A549 (cell line): ENCODE measurements around the gene PRKCZ. TPM values are rescaled to one million over a fixed set of nuclear protein-coding genes. Genes with fewer than 3 reads are reported as not detected.

Experiments used
- ATAC-seq, 2 experiments: fragments of 200-7000 bp in 1 of 2; fragments of >200 bp in 1 of 2; cut with Nextera tagmentation in 1 of 2; cut with Tn5 transposase in 1 of 2; 3 replicates each; pipeline versions ENCODE4 v1.8.0 to v1.9.1; 2018 to 2020; ENCODE audit warnings: mild to moderate bottlenecking in 1 of 2, moderate library complexity in 1 of 2
- CTCF ChIA-PET: fragments of 300-600 bp; sonication (Branson Sonifier 250); formaldehyde crosslinking; extraction: SDS; loops from one replicate; lab custom pipeline; 2021; ENCODE audit warnings: antibody characterized with exemption, inconsistent platforms; lab: Yijun Ruan, JAX
- POLR2A ChIA-PET: fragments of 350-600 bp; formaldehyde crosslinking; extraction: SDS; loops from one replicate; lab custom pipeline; 2021; ENCODE audit warnings: antibody characterized with exemption, inconsistent platforms; lab: Yijun Ruan, JAX
- DNase-seq, 2 experiments: peaks; one replicate each; pipeline versions ENCODE4 v3.0.0 to v3.0.0-alpha.2; 2011 to 2016; ENCODE audit warnings: low read depth in 1 of 2, low spot score in 1 of 2
- FAIRE-seq: peaks from 2 replicates; lab custom pipeline; 2011; peaks lifted over from hg19 to GRCh38; lab: Jason Lieb, UNC
- H3K27ac ChIP-seq, 2 experiments: fragments of >200 bp; sonication (Bioruptor Twin); formaldehyde crosslinking; 3 replicates each; pipeline ENCODE4 v1.5.1; 2016 to 2017
- H3K4me1 ChIP-seq: fragments of >200 bp; sonication (Bioruptor Twin); formaldehyde crosslinking; 3 replicates; pipeline ENCODE4 v1.6.1; 2016
- H3K4me2 ChIP-seq: fragments of >200 bp; sonication (Bioruptor Twin); formaldehyde crosslinking; 3 replicates; pipeline ENCODE4 v1.6.1; 2016
- H3K4me3 ChIP-seq: fragments of >200 bp; sonication (Bioruptor Twin); formaldehyde crosslinking; 3 replicates; pipeline ENCODE4 v1.5.1; 2016
- H3K9me3 ChIP-seq: fragments of >200 bp; sonication (Bioruptor Twin); formaldehyde crosslinking; 3 replicates; pipeline ENCODE4 v1.6.1; 2016
- ATOH8 ChIP-seq: fragments of 250-450 bp; sonication (Bioruptor Pico); IDR thresholded peaks from 2 replicates; pipeline ENCODE4 v1.5.0; 2020; ENCODE audit warnings: low read depth, mild to moderate bottlenecking, moderate library complexity
- BHLHE40 ChIP-seq: IDR thresholded peaks from 2 replicates; pipeline ENCODE4 v1.6.1; 2012; ENCODE audit warnings: low read depth, low read length, inconsistent platforms
- CHD2 ChIP-seq: fragments of 150-350 bp; IDR thresholded peaks from 2 replicates; pipeline ENCODE4 v1.6.1; 2014; ENCODE audit warnings: low read length; ENCODE audit not compliant: partially characterized antibody
- EHF ChIP-seq: fragments of 250-450 bp; sonication (Bioruptor Pico); IDR thresholded peaks from 2 replicates; pipeline ENCODE4 v1.5.0; 2020; ENCODE audit warnings: mild to moderate bottlenecking
- ESRRA ChIP-seq: fragments of 150-350 bp; IDR thresholded peaks from 2 replicates; pipeline ENCODE4 v1.6.1; 2014; ENCODE audit warnings: mild to moderate bottlenecking, low read length, borderline replicate concordance
- FOXS1 ChIP-seq: fragments of 250-450 bp; sonication (Bioruptor Pico); IDR thresholded peaks from 2 replicates; pipeline ENCODE4 v1.5.0; 2020; ENCODE audit warnings: mild to moderate bottlenecking, moderate library complexity
- HMGXB4 ChIP-seq: fragments of 250-450 bp; sonication (Bioruptor Pico); IDR thresholded peaks from 2 replicates; pipeline ENCODE4 v1.5.0; 2021; ENCODE audit warnings: mild to moderate bottlenecking, moderate library complexity, borderline replicate concordance
- KDM5A ChIP-seq: fragments of 200-600 bp; sonication (generic); IDR thresholded peaks from 2 replicates; pipeline ENCODE4 v1.6.1; 2016; ENCODE audit warnings: antibody characterized with exemption, mild to moderate bottlenecking
- MAFK ChIP-seq: fragments of 450-650 bp; IDR thresholded peaks from 2 replicates; pipeline ENCODE4 v1.6.1; 2014; ENCODE audit not compliant: partially characterized antibody
- MAZ ChIP-seq: fragments of 150-350 bp; IDR thresholded peaks from 2 replicates; pipeline ENCODE4 v1.6.1; 2014; ENCODE audit warnings: antibody characterized with exemption, low read depth, low read length, borderline replicate concordance
- NR3C1 ChIP-seq: fragments of >200 bp; sonication (Bioruptor Twin); formaldehyde crosslinking; IDR thresholded peaks from 3 replicates; pipeline ENCODE4 v1.6.1; 2017
- POLR2AphosphoS2 ChIP-seq: conservative IDR thresholded peaks from 2 replicates; pipeline ENCODE4 v1.6.1; 2012; ENCODE audit warnings: low read length, improper control_type of control experiment, inconsistent platforms
- RFX5 ChIP-seq: fragments of 450-650 bp; IDR thresholded peaks from 2 replicates; pipeline ENCODE4 v1.7.1; 2014; ENCODE audit warnings: antibody characterized with exemption, mild to moderate bottlenecking, moderate library complexity
- SMC3 ChIP-seq: fragments of >200 bp; sonication (Bioruptor Twin); formaldehyde crosslinking; IDR thresholded peaks from 3 replicates; pipeline ENCODE4 v1.6.1; 2018; ENCODE audit warnings: inconsistent platforms
- SREBF2 ChIP-seq: fragments of 450-650 bp; IDR thresholded peaks from 2 replicates; pipeline ENCODE4 v1.6.1; 2014; ENCODE audit warnings: mild to moderate bottlenecking, moderate library complexity
- ZSCAN20 ChIP-seq: fragments of 250-450 bp; sonication (Bioruptor Pico); IDR thresholded peaks from 2 replicates; pipeline ENCODE4 v1.8.0; 2022; ENCODE audit warnings: mild to moderate bottlenecking, moderate library complexity
- WGBS: methylation state at CpG from one replicate; pipeline ENCODE4 v1.1.6; 2017; ENCODE audit errors: missing lambda C conversion rate; 5-methylcytosine and 5-hydroxymethylcytosine counted together
- polyA plus RNA-seq, 4 experiments: library from polyadenylated mRNA; depleted of rRNA in 3 of 4; stranded (reverse); fragments of >200 nt; fragmentation: RNase III in 1 of 4; extraction: RNeasy Plus Mini Kit Qiagen cat#74134 plus additional on column Dnase treatment in 1 of 4; gene quantifications; 2 replicates in 3 of 4; 3 replicates in 1 of 4; pipeline ENCODE4 v1.2.3, GENCODE V29; 2011 to 2017
- TF ChIP-seq, protein P1 (sequence below): fragments of >200 bp; sonication (Bioruptor Twin); formaldehyde crosslinking; IDR thresholded peaks from 3 replicates; pipeline ENCODE4 v1.6.1; 2016
- TF ChIP-seq, protein P2 (sequence below): IDR thresholded peaks from 2 replicates; pipeline ENCODE4 v1.6.1; 2012
- TF ChIP-seq, protein P3 (sequence below): fragments of 450-650 bp; IDR thresholded peaks from 2 replicates; pipeline ENCODE4 v1.6.1; 2014; ENCODE audit warnings: antibody characterized with exemption
- TF ChIP-seq, protein P4 (sequence below): fragments of >200 bp; sonication (Bioruptor Twin); formaldehyde crosslinking; IDR thresholded peaks from 3 replicates; pipeline ENCODE4 v1.5.1; 2016
- TF ChIP-seq, protein P5 (sequence below): fragments of 200-600 bp; sonication (generic); IDR thresholded peaks from 2 replicates; pipeline ENCODE4 v1.6.1; 2016; ENCODE audit warnings: antibody characterized with exemption, mild to moderate bottlenecking, moderate library complexity
- TF ChIP-seq, protein P6 (sequence below): IDR thresholded peaks from 2 replicates; pipeline ENCODE4 v1.6.1; 2012; ENCODE audit warnings: low read depth, borderline replicate concordance

PRKCZ gene
- polyA plus RNA-seq, 2 of the 4 experiments (the other 2 are of a cell fraction), result 9.5 to 9.8 TPM

DNA sequence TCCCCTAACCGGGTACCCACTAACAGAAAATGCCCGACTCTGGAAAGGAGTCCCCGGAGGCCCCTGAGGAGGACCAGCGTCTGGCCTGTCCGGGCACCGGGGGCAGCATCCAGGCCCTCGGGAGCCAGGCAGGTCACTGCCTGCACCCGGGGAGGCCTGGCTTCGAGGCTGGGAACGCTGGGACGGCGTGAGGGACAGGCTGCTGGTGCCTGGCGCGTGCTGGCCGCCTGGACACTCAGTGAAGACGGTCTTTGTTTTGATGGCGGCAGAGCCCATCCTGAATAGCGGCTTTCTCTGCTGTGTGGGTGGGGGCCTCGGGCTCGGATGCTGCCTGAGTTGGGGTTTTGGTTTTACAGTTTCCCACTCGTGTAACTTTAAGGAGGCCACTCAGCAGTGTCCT lies 37.6 kb downstream of the PRKCZ start (continued):
- TF ChIP-seq, protein P1, sequence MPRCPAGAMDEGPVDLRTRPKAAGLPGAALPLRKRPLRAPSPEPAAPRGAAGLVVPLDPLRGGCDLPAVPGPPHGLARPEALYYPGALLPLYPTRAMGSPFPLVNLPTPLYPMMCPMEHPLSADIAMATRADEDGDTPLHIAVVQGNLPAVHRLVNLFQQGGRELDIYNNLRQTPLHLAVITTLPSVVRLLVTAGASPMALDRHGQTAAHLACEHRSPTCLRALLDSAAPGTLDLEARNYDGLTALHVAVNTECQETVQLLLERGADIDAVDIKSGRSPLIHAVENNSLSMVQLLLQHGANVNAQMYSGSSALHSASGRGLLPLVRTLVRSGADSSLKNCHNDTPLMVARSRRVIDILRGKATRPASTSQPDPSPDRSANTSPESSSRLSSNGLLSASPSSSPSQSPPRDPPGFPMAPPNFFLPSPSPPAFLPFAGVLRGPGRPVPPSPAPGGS, result no peak
- TF ChIP-seq RFX5 (no peak), SREBF2 (no peak), FOXS1 (CRISPR knock-in tag) (no peak), MAZ (no peak), NR3C1 (no peak)

DNA sequence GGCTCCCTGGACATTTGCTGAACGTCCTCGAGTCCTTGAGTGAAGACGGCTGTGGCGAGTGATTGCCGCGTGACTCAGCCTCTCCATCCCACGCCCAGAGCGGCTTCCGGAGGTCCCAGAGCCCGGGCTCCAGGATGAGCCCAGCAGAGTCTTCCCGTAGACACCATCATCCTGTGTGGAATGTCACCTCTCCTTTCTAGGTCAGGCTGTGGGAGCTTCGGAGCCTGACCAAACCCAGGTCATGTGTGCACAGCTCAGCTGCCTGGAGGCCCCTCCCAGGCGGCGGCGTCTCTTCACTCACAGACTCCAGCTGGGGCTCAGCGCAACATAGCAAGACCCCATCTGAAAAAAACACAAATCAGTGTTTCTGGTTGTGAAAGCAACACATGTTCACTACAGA lies 38.2 kb downstream of the PRKCZ start:
- POLR2A ChIA-PET, result no interaction called here
- 93% methylated on average over 13 of the region's 16 CpGs for WGBS

GRCh38 chr1:2089051-2089450 lies 38.8 kb downstream of the PRKCZ start:
- Histone ChIP-seq H3K9me3 (no peaks in the 10 kb centered on the region), H3K4me2 (no peak overlapping the region), H3K4me1 (no peaks in the 10 kb centered on the region), H3K27ac (no peak overlapping the region), H3K4me3 (no peak overlapping the region)
- no peak for DNase-seq
- FAIRE-seq, result no peak
- POLR2A ChIA-PET, result no interaction called here
- CTCF ChIA-PET, result interaction anchor here (1.0 to 1.3 kb wide), 2 partner anchors 9 to 40 kb away, joined by 3 read pairs; no protein-coding TSS in a partner anchor
- 88% methylated on average over 14 of the region's 17 CpGs for WGBS
- no peak for ATAC-seq
- TF ChIP-seq, protein P2, sequence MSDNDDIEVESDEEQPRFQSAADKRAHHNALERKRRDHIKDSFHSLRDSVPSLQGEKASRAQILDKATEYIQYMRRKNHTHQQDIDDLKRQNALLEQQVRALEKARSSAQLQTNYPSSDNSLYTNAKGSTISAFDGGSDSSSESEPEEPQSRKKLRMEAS, result no peak
- TF ChIP-seq, protein P3, sequence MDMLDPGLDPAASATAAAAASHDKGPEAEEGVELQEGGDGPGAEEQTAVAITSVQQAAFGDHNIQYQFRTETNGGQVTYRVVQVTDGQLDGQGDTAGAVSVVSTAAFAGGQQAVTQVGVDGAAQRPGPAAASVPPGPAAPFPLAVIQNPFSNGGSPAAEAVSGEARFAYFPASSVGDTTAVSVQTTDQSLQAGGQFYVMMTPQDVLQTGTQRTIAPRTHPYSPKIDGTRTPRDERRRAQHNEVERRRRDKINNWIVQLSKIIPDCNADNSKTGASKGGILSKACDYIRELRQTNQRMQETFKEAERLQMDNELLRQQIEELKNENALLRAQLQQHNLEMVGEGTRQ, result no peak
- TF ChIP-seq KDM5A, result no peak
- TF ChIP-seq, protein P4, sequence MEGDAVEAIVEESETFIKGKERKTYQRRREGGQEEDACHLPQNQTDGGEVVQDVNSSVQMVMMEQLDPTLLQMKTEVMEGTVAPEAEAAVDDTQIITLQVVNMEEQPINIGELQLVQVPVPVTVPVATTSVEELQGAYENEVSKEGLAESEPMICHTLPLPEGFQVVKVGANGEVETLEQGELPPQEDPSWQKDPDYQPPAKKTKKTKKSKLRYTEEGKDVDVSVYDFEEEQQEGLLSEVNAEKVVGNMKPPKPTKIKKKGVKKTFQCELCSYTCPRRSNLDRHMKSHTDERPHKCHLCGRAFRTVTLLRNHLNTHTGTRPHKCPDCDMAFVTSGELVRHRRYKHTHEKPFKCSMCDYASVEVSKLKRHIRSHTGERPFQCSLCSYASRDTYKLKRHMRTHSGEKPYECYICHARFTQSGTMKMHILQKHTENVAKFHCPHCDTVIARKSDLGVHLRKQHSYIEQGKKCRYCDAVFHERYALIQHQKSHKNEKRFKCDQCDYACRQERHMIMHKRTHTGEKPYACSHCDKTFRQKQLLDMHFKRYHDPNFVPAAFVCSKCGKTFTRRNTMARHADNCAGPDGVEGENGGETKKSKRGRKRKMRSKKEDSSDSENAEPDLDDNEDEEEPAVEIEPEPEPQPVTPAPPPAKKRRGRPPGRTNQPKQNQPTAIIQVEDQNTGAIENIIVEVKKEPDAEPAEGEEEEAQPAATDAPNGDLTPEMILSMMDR, result no peak
- no peak for TF ChIP-seq MAFK
- TF ChIP-seq ESRRA, result no peak
- no peak for TF ChIP-seq ATOH8 (CRISPR knock-in tag)

More for the DNA sequence above, 38.2 kb downstream of the PRKCZ start:
- H3K9me3 ChIP-seq, result no peaks in the 10 kb centered on the region
- ATAC-seq (no peak), FAIRE-seq (no peak), DNase-seq (no peak)
- TF ChIP-seq RFX5 (no peak), POLR2AphosphoS2 (no peak), EHF (CRISPR knock-in tag) (no peak), BHLHE40 (no peak), CHD2 (no peak), HMGXB4 (CRISPR knock-in tag) (no peak), ZSCAN20 (CRISPR knock-in tag) (no peak), MAFK (no peak), SMC3 (no peak)
- TF ChIP-seq, protein P5, sequence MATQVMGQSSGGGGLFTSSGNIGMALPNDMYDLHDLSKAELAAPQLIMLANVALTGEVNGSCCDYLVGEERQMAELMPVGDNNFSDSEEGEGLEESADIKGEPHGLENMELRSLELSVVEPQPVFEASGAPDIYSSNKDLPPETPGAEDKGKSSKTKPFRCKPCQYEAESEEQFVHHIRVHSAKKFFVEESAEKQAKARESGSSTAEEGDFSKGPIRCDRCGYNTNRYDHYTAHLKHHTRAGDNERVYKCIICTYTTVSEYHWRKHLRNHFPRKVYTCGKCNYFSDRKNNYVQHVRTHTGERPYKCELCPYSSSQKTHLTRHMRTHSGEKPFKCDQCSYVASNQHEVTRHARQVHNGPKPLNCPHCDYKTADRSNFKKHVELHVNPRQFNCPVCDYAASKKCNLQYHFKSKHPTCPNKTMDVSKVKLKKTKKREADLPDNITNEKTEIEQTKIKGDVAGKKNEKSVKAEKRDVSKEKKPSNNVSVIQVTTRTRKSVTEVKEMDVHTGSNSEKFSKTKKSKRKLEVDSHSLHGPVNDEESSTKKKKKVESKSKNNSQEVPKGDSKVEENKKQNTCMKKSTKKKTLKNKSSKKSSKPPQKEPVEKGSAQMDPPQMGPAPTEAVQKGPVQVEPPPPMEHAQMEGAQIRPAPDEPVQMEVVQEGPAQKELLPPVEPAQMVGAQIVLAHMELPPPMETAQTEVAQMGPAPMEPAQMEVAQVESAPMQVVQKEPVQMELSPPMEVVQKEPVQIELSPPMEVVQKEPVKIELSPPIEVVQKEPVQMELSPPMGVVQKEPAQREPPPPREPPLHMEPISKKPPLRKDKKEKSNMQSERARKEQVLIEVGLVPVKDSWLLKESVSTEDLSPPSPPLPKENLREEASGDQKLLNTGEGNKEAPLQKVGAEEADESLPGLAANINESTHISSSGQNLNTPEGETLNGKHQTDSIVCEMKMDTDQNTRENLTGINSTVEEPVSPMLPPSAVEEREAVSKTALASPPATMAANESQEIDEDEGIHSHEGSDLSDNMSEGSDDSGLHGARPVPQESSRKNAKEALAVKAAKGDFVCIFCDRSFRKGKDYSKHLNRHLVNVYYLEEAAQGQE, result no peak
- TF ChIP-seq, protein P6, sequence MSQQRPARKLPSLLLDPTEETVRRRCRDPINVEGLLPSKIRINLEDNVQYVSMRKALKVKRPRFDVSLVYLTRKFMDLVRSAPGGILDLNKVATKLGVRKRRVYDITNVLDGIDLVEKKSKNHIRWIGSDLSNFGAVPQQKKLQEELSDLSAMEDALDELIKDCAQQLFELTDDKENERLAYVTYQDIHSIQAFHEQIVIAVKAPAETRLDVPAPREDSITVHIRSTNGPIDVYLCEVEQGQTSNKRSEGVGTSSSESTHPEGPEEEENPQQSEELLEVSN, result no peak
- H3K27ac ChIP-seq, result no peak overlapping the region
- CTCF ChIA-PET, result interaction anchor here (1.0 to 1.3 kb wide), 2 partner anchors 9 to 40 kb away, joined by 3 read pairs; no protein-coding TSS in a partner anchor
- H3K4me1 ChIP-seq, result no peaks in the 10 kb centered on the region
- H3K4me2 ChIP-seq, result no peak overlapping the region
- no peak overlapping the region for H3K4me3 ChIP-seq
